Measurements from ENCODE around the gene CIZ1. TPM values are rescaled to one million over a fixed set of nuclear protein-coding genes. Genes with fewer than 3 reads are reported as not detected.

The CIZ1 gene
- total RNA-seq, 1 donor: 75.7 TPM

DNA sequence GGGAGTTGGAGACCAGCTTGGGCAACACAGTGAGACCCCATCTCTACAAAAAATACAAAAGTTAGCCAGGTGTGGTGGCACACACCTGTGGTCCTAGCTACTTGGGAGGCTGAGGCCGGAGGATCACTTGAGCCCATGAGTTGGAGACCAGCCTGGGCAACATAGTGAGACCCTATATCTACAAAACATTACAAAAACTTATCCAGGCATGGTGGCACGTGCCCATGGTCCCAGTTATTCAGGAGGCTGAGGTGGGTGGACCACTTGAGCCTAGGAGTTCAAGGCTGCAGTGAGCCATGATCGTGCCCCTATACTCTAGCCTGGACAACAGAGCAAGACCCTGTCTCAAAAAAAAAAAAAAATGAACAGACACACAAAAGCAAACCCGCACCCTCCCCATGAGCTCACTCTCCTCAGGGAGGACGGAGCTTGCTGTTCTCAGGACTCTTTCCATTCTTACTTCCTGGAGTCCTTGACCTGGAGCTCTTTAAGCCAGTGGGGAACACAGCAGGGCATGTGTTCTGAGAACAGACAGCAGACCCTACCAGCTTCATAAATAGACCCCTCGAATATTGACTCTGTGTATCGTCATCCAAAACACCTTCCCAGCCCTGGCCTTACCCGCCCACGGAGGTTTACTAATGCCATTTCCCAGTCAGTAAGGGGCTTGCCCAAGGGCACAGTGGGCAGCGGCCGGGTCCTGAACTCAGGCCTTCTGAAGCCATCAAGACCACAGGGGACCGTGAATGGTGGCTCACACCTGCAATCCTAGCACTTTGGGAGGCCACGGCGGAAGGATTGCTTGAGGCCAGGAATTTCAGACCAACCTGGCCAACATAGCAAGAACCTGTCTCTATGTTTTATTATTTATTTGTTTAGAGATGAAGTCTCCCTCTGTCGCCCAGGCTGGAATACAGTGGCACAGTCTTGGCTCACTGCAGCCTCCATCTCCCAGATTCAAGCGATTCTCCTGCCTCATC, 75.0 kb downstream of the CIZ1 start:
- no peak for DNase-seq (ENCODE audit: low read depth in 2 of 3, low spot score in 2 of 3)

Other genes with a start within 250 kb of the CIZ1 start
- 3.8 TPM for gene EEIG1, start 210.6 kb downstream of the CIZ1 start, total RNA-seq
- 14.0 TPM for gene NAIF1, start 124.3 kb downstream of the CIZ1 start, total RNA-seq
- gene SLC25A25, start 123.3 kb downstream of the CIZ1 start, total RNA-seq: 14.8 TPM
- 54.4 TPM for gene PTGES2, start 63.8 kb downstream of the CIZ1 start, total RNA-seq
- gene LCN2, start 42.1 kb downstream of the CIZ1 start, total RNA-seq: 2.2 TPM
- gene BBLN, start 31.3 kb downstream of the CIZ1 start, total RNA-seq: 109 TPM
- 11.0 TPM for gene DNM1, start 11.8 kb upstream of the CIZ1 start, total RNA-seq
- gene GOLGA2, start 84.4 kb upstream of the CIZ1 start, total RNA-seq: 29.4 TPM
- 14.8 TPM for gene SWI5, start 84.7 kb upstream of the CIZ1 start, total RNA-seq
- 24.2 TPM for gene TRUB2, start 130.9 kb upstream of the CIZ1 start, total RNA-seq
- gene COQ4, start 131.3 kb upstream of the CIZ1 start, total RNA-seq: 61.9 TPM
- gene SLC27A4, start 149.0 kb upstream of the CIZ1 start, total RNA-seq: 23.2 TPM
- 28.5 TPM for gene URM1, start 179.8 kb upstream of the CIZ1 start, total RNA-seq
- gene CERCAM, start 229.3 kb upstream of the CIZ1 start, total RNA-seq: 29.1 TPM